ENCODE results near the gene SMOC2. TPM values are rescaled to one million over a fixed set of nuclear protein-coding genes. Genes with fewer than 3 reads are reported as not detected.
"Not testable (repeated sequence)": the region's sequence is repeated elsewhere in the genome, so short reads cannot be mapped to it uniquely, and the experiment has no call there.

Gene SMOC2
- total RNA-seq, 1 experiment from 2014 or later: not detected

GRCh38 chr6:168536665-168537539, 95.9 kb downstream of the SMOC2 start:
- H3K4me3 ChIP-seq: no peak overlapping the region
- no peaks in the 10 kb centered on the region for H3K36me3 ChIP-seq
- DNase-seq: no peak
- no peaks in the 10 kb centered on the region for H3K9me3 ChIP-seq (replicated peaks)
- peaks cover 8% of the 10 kb centered on the region; the same call in 1 of the 2 replicates for H3K27me3 ChIP-seq
- no peak overlapping the region for H3K27ac ChIP-seq
- peaks cover under 1% of the 10 kb centered on the region for H3K4me1 ChIP-seq

GRCh38 chr6:168537540-168537884, 96.5 kb downstream of the SMOC2 start:
- no peak overlapping the region for H3K27ac ChIP-seq
- H3K9me3 ChIP-seq (replicated peaks): no peaks in the 10 kb centered on the region
- H3K36me3 ChIP-seq: no peaks in the 10 kb centered on the region
- DNase-seq: no peak
- no peak overlapping the region for H3K4me3 ChIP-seq
- H3K27me3 ChIP-seq: peaks cover 8% of the 10 kb centered on the region; the same call in 1 of the 2 replicates
- peaks cover 7% of the 10 kb centered on the region for H3K4me1 ChIP-seq

GRCh38 chr6:168538188-168538891, 97.4 kb downstream of the SMOC2 start:
- H3K36me3 ChIP-seq; H3K4me3 ChIP-seq; DNase-seq; H3K27ac ChIP-seq; H3K4me1 ChIP-seq; H3K27me3 ChIP-seq; H3K9me3 ChIP-seq (replicated peaks): not testable (repeated sequence)

GRCh38 chr6:168538892-168539811, 98.2 kb downstream of the SMOC2 start:
- no peaks in the 10 kb centered on the region for H3K9me3 ChIP-seq (replicated peaks)
- H3K27ac ChIP-seq: no peak overlapping the region
- DNase-seq: no peak
- H3K4me3 ChIP-seq: no peak overlapping the region
- H3K36me3 ChIP-seq: no peaks in the 10 kb centered on the region
- H3K27me3 ChIP-seq: peaks cover 15% of the 10 kb centered on the region
- H3K4me1 ChIP-seq: peaks cover 9% of the 10 kb centered on the region

- H3K9me3 ChIP-seq (replicated peaks): no peaks in the 10 kb centered on the region
- H3K4me3 ChIP-seq: no peak overlapping the region
- DNase-seq: no peak
- H3K4me1 ChIP-seq: peaks cover 9% of the 10 kb centered on the region
- H3K36me3 ChIP-seq: no peaks in the 10 kb centered on the region
- H3K27ac ChIP-seq: no peak overlapping the region
- H3K27me3 ChIP-seq: peaks cover 13% of the 10 kb centered on the region
These were observed 99.8 kb downstream of the SMOC2 start for GRCh38 chr6:168540713-168541291.

GRCh38 chr6:168541307-168541706, 100.3 kb downstream of the SMOC2 start:
- H3K27ac ChIP-seq: no peak overlapping the region
- peaks cover 9% of the 10 kb centered on the region for H3K4me1 ChIP-seq
- no peak overlapping the region for H3K4me3 ChIP-seq
- no peak for DNase-seq
- no peaks in the 10 kb centered on the region for H3K36me3 ChIP-seq
- peaks cover 13% of the 10 kb centered on the region for H3K27me3 ChIP-seq
- H3K9me3 ChIP-seq (replicated peaks): no peaks in the 10 kb centered on the region

- Histone ChIP-seq H3K27ac (no peak overlapping the region), H3K27me3 (peaks cover 16% of the 10 kb centered on the region), H3K4me3 (no peak overlapping the region), H3K9me3 (replicated peaks) (no peaks in the 10 kb centered on the region), H3K4me1 (peaks cover 9% of the 10 kb centered on the region), H3K36me3 (no peaks in the 10 kb centered on the region)
- peak; percentile 26 to 59 for DNase-seq
These were observed 101.3 kb downstream of the SMOC2 start for GRCh38 chr6:168542301-168542700.

GRCh38 chr6:168545428-168545827, 104.4 kb downstream of the SMOC2 start:
- no peak for DNase-seq
- H3K27ac ChIP-seq: no peak overlapping the region
- H3K27me3 ChIP-seq: peaks cover 15% of the 10 kb centered on the region
- H3K4me3 ChIP-seq: no peak overlapping the region
- no peaks in the 10 kb centered on the region for H3K36me3 ChIP-seq
- H3K4me1 ChIP-seq: peaks cover 9% of the 10 kb centered on the region
- no peaks in the 10 kb centered on the region for H3K9me3 ChIP-seq (replicated peaks)

- no peak for DNase-seq
These were observed 105.2 kb downstream of the SMOC2 start for GRCh38 chr6:168546151-168546550.

GRCh38 chr6:168546730-168547129, 105.7 kb downstream of the SMOC2 start:
- DNase-seq: no peak
- Histone ChIP-seq H3K27me3 (peaks cover 11% of the 10 kb centered on the region), H3K27ac (no peak overlapping the region), H3K36me3 (no peaks in the 10 kb centered on the region), H3K9me3 (replicated peaks) (no peaks in the 10 kb centered on the region), H3K4me1 (peaks cover 9% of the 10 kb centered on the region), H3K4me3 (no peak overlapping the region)

More at GRCh38 chr6:168546151-168546550, 105.2 kb downstream of the SMOC2 start:
- Histone ChIP-seq H3K4me3 (no peak overlapping the region), H3K36me3 (no peaks in the 10 kb centered on the region), H3K4me1 (peaks cover 9% of the 10 kb centered on the region), H3K9me3 (replicated peaks) (no peaks in the 10 kb centered on the region), H3K27me3 (peaks cover 10% of the 10 kb centered on the region), H3K27ac (no peak overlapping the region)

GRCh38 chr6:168550326-168550725, 109.3 kb downstream of the SMOC2 start:
- Histone ChIP-seq H3K4me1 (no peaks in the 10 kb centered on the region), H3K4me3 (no peak overlapping the region), H3K27ac (no peak overlapping the region), H3K36me3 (no peaks in the 10 kb centered on the region), H3K9me3 (replicated peaks) (no peaks in the 10 kb centered on the region), H3K27me3 (peaks cover 7% of the 10 kb centered on the region)
- DNase-seq: no peak

- H3K4me3 ChIP-seq: no peak overlapping the region
- no peaks in the 10 kb centered on the region for H3K9me3 ChIP-seq (replicated peaks)
- H3K27me3 ChIP-seq: peaks cover 4% of the 10 kb centered on the region; the same call in 1 of the 2 replicates
- DNase-seq: no peak
- no peaks in the 10 kb centered on the region for H3K36me3 ChIP-seq
- no peaks in the 10 kb centered on the region for H3K4me1 ChIP-seq
- no peak overlapping the region for H3K27ac ChIP-seq
These were observed 113.5 kb downstream of the SMOC2 start for GRCh38 chr6:168554472-168554871.

- H3K27ac ChIP-seq: no peak overlapping the region
These were observed 114.1 kb downstream of the SMOC2 start for GRCh38 chr6:168554898-168555617.

More at GRCh38 chr6:168554898-168555617, 114.1 kb downstream of the SMOC2 start:
- no peaks in the 10 kb centered on the region for H3K9me3 ChIP-seq (replicated peaks)
- H3K4me3 ChIP-seq: no peak overlapping the region
- H3K27me3 ChIP-seq: peaks cover 4% of the 10 kb centered on the region; the same call in 1 of the 2 replicates
- no peaks in the 10 kb centered on the region for H3K36me3 ChIP-seq
- no peaks in the 10 kb centered on the region for H3K4me1 ChIP-seq
- DNase-seq: no peak

All from SJCRH30 (cell line).